Measurements from ENCODE around the gene CLCN5.

Gene CLCN5

GRCh38 chrX:49992853-49993252 lies 70.5 kb downstream of the CLCN5 start (continued):
- TF ChIP-seq ZNF692 (tag by site-specific recombination; IDR thresholded peaks at IDR 0.05) (no peak), ZNF791 (tag by site-specific recombination; IDR thresholded peaks at IDR 0.05) (no peak), RBAK (tag by site-specific recombination; IDR thresholded peaks at IDR 0.05) (no peak), ZNF16 (tag by site-specific recombination; IDR thresholded peaks at IDR 0.05; ENCODE audit: low read depth) (no peak)

DNA sequence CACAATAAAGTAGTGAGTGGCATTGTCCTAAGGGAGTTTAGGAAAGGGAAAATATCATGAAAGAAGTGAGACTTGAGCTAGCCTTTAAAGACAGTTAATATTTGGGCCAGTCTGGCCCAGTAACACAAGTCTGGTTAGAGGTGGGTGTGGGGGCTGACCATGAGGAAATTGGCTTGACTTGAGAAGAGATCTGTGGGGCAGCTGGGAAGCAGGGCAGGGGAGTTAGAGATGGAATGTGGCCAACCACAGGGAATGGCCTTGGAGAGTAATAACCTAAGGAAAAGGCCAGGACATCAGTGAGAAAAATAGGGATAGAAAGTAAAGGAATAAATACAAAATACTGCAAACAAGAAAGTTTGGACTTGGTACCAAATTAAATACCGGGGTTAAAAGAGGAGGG lies 71.3 kb downstream of the CLCN5 start:
- no peaks in the 10 kb centered on the region for H3K4me1 ChIP-seq (ENCODE audit: control insufficient read depth, insufficient read depth, low read length)
- H3K4me3 ChIP-seq (ENCODE audit: low read depth, low read length): no peak overlapping the region
- TF ChIP-seq ZNF174 (tag by site-specific recombination; IDR thresholded peaks at IDR 0.05) (no peak), ZNF707 (tag by site-specific recombination; IDR thresholded peaks at IDR 0.05) (no peak), ZNF518A (tag by site-specific recombination; conservative IDR thresholded peaks at IDR 0.05; ENCODE audit: low read depth) (no peak), ZFP69B (tag by site-specific recombination; IDR thresholded peaks at IDR 0.05) (no peak), ZNF133 (tag by site-specific recombination; IDR thresholded peaks at IDR 0.05) (no peak), ZNF624 (tag by site-specific recombination; IDR thresholded peaks at IDR 0.05) (no peak)
- H3K36me3 ChIP-seq (ENCODE audit: control insufficient read depth in 2 of 2, insufficient read depth in 1 of 2, low read length in 2 of 2): no peaks in the 10 kb centered on the region
- no peak overlapping the region for H3K27ac ChIP-seq (ENCODE audit: extremely low read depth, low read depth, low read length)
- CTCF ChIA-PET: interaction anchor here (0.7 kb wide), 1 partner anchor 341 kb away, joined by 3 read pairs; no protein-coding TSS in a partner anchor
- POLR2A ChIA-PET: no interaction called here
- no peaks in the 10 kb centered on the region for H3K9me3 ChIP-seq (ENCODE audit: control insufficient read depth, insufficient read depth, low read depth, low read length)

- ChIA-PET CTCF (no interaction called here), POLR2A (interaction anchor here (1.1 kb wide), 1 partner anchor 72 kb away, joined by 3 read pairs; the partner anchor contains the start of gene CLCN5)
- Histone ChIP-seq H3K9me3 (ENCODE audit: control insufficient read depth, insufficient read depth, low read depth, low read length) (no peaks in the 10 kb centered on the region), H3K27ac (ENCODE audit: extremely low read depth, low read depth, low read length) (no peak overlapping the region), H3K4me3 (ENCODE audit: low read depth, low read length) (no peak overlapping the region), H3K36me3 (ENCODE audit: control insufficient read depth in 2 of 2, insufficient read depth in 1 of 2, low read length in 2 of 2) (no peaks in the 10 kb centered on the region), H3K4me1 (ENCODE audit: control insufficient read depth, insufficient read depth, low read length) (no peaks in the 10 kb centered on the region)
- no peak for TF ChIP-seq ZNF707 (tag by site-specific recombination; IDR thresholded peaks at IDR 0.05)
Observed at GRCh38 chrX:49995107-49995731, 72.8 kb downstream of the CLCN5 start.

GRCh38 chrX:49995795-49996455 lies 73.5 kb downstream of the CLCN5 start:
- ChIA-PET CTCF (interaction anchor here (0.6 kb wide), 1 partner anchor 33 kb away, joined by 3 read pairs; no protein-coding TSS in a partner anchor), POLR2A (no interaction called here)
- Histone ChIP-seq H3K9me3 (ENCODE audit: control insufficient read depth, insufficient read depth, low read depth, low read length) (no peaks in the 10 kb centered on the region), H3K4me1 (ENCODE audit: control insufficient read depth, insufficient read depth, low read length) (no peaks in the 10 kb centered on the region), H3K27ac (ENCODE audit: extremely low read depth, low read depth, low read length) (no peak overlapping the region), H3K4me3 (ENCODE audit: low read depth, low read length) (no peak overlapping the region), H3K36me3 (ENCODE audit: control insufficient read depth in 2 of 2, insufficient read depth in 1 of 2, low read length in 2 of 2) (no peaks in the 10 kb centered on the region)
- no peak for TF ChIP-seq ZNF221 (tag by site-specific recombination; IDR thresholded peaks at IDR 0.05; ENCODE audit: borderline replicate concordance)
- TF ChIP-seq BCL6B (tag by site-specific recombination; IDR thresholded peaks at IDR 0.05): no peak
- no peak for TF ChIP-seq ZNF239 (tag by site-specific recombination; IDR thresholded peaks at IDR 0.05)
- TF ChIP-seq ZNF768 (tag by site-specific recombination; IDR thresholded peaks at IDR 0.05): no peak
- TF ChIP-seq, protein P1, sequence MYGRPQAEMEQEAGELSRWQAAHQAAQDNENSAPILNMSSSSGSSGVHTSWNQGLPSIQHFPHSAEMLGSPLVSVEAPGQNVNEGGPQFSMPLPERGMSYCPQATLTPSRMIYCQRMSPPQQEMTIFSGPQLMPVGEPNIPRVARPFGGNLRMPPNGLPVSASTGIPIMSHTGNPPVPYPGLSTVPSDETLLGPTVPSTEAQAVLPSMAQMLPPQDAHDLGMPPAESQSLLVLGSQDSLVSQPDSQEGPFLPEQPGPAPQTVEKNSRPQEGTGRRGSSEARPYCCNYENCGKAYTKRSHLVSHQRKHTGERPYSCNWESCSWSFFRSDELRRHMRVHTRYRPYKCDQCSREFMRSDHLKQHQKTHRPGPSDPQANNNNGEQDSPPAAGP (tag by site-specific recombination; IDR thresholded peaks at IDR 0.05): no peak
- TF ChIP-seq ZNF692 (tag by site-specific recombination; IDR thresholded peaks at IDR 0.05): no peak
- no peak for TF ChIP-seq ZNF513 (tag by site-specific recombination; IDR thresholded peaks at IDR 0.05)
